H1 (cell line): ENCODE data around the gene C2CD4C.

Experiments
- ASH2L ChIP-seq: fragments of 200-600, 300-600 bp; sonication (generic); IDR thresholded peaks from one replicate; pipeline ENCODE4 v1.7.1; 2017; ENCODE audit warnings: low read length
- BCL11A ChIP-seq, 2 experiments: IDR thresholded peaks; one replicate each; pipeline ENCODE4 v1.6.1; 2011; ENCODE audit warnings: low read depth in 2 of 2, low read length in 2 of 2, mild to moderate bottlenecking in 2 of 2
- CBX8 ChIP-seq: fragments of 300-800, 300-1000 bp; sonication (generic); IDR thresholded peaks from 2 replicates; pipeline ENCODE4 v1.7.1; 2016; ENCODE audit warnings: low read depth, low read length, borderline replicate concordance
- CTCF ChIP-seq, 3 experiments: IDR thresholded peaks; 1 replicate in 2 of 3; 2 replicates in 1 of 3; pipeline versions ENCODE4 v1.5.1 to v1.6.1; 2011; ENCODE audit warnings: low read length in 3 of 3, mild to moderate bottlenecking in 3 of 3, inconsistent platforms in 2 of 3, low read depth in 1 of 3, moderate library complexity in 1 of 3; ENCODE audit not compliant: insufficient read depth in 1 of 3; ENCODE audit errors: control extremely low read depth in 1 of 3
- EP300 ChIP-seq, 2 experiments: IDR thresholded peaks; 1 replicate in 1 of 2; 2 replicates in 1 of 2; pipeline ENCODE4 v1.6.1; 2011 to 2012; ENCODE audit warnings: low read depth in 2 of 2, low read length in 2 of 2, mild to moderate bottlenecking in 2 of 2, borderline replicate concordance in 1 of 2, inconsistent platforms in 1 of 2, moderate library complexity in 1 of 2
- JUN ChIP-seq: IDR thresholded peaks from 2 replicates; pipeline ENCODE4 v1.6.1; 2011; ENCODE audit warnings: low read depth, mild to moderate bottlenecking, improper control_type of control experiment, low read length
- POLR2A ChIP-seq, 2 experiments: IDR thresholded peaks; 1 replicate in 1 of 2; 2 replicates in 1 of 2; pipeline ENCODE4 v1.6.1; 2011; ENCODE audit warnings: low read depth in 2 of 2, low read length in 2 of 2, mild to moderate bottlenecking in 2 of 2; ENCODE audit errors: control extremely low read depth in 1 of 2
- SIN3A ChIP-seq, 2 experiments: IDR thresholded peaks in 1 of 2; conservative IDR thresholded peaks in 1 of 2; 2 replicates each; pipeline ENCODE4 v1.6.1; 2011 to 2012; ENCODE audit warnings: low read length in 2 of 2, improper control_type of control experiment in 1 of 2, low read depth in 1 of 2, mild to moderate bottlenecking in 1 of 2
- SUZ12 ChIP-seq: fragments of 200-600 bp; sonication (generic); IDR thresholded peaks from 2 replicates; pipeline ENCODE4 v1.6.1; 2012; ENCODE audit warnings: mild to moderate bottlenecking, inconsistent platforms, low read length, moderate library complexity, mixed read lengths
- TAF7 ChIP-seq: optimal IDR thresholded peaks from 2 replicates; pipeline ENCODE3; 2011; ENCODE audit warnings: low read depth, mild to moderate bottlenecking, inconsistent platforms, low read length, moderate library complexity, borderline replicate concordance
- TEAD4 ChIP-seq: IDR thresholded peaks from 2 replicates; pipeline ENCODE4 v1.6.1; 2012; ENCODE audit warnings: low read depth, low read length, inconsistent platforms, mixed read lengths
- USF2 ChIP-seq: IDR thresholded peaks from 2 replicates; pipeline ENCODE4 v1.6.1; 2011; ENCODE audit warnings: low read length, improper control_type of control experiment

- no peak for TF ChIP-seq POLR2A (IDR thresholded peaks at IDR 0.05; ENCODE audit: control extremely low read depth in 1 of 2, low read depth in 2 of 2, low read length in 2 of 2)
- no peak for TF ChIP-seq JUN
- TF ChIP-seq SUZ12: no peak
- no peak for TF ChIP-seq CTCF (IDR thresholded peaks at IDR 0.05; ENCODE audit: control extremely low read depth in 1 of 3, insufficient read depth in 1 of 3, low read depth in 1 of 3, low read length in 3 of 3)
- TF ChIP-seq BCL11A (IDR thresholded peaks at IDR 0.05; ENCODE audit: low read depth in 2 of 2, low read length in 2 of 2): no peak
- TF ChIP-seq TAF7: no peak
- no peak for TF ChIP-seq USF2
- no peak for TF ChIP-seq SIN3A (conservative IDR thresholded peaks at IDR 0.05 in 1 of 2, IDR thresholded peaks at IDR 0.05 in 1 of 2; ENCODE audit: low read depth in 1 of 2, low read length in 2 of 2)
- TF ChIP-seq ASH2L: no peak
- TF ChIP-seq EP300 (IDR thresholded peaks at IDR 0.05; ENCODE audit: borderline replicate concordance in 1 of 2, low read depth in 2 of 2, low read length in 2 of 2): no peak
- TF ChIP-seq TEAD4: no peak
- TF ChIP-seq CBX8: no peak
Measured at GRCh38 chr19:455851-456546, 47.1 kb upstream of the C2CD4C start.
